OCI-LY7 (cell line): Measurements from ENCODE around the gene DGCR2.

Source experiments
- CTCF ChIP-seq: fragments of 200-600 bp; sonication (generic); conservative IDR thresholded peaks from 2 replicates; pipeline ENCODE4 v1.5.1; 2014; ENCODE audit warnings: mild to moderate bottlenecking, antibody characterized with exemption, low read length, moderate library complexity, mixed read lengths
- EZH2phosphoT487 ChIP-seq: fragments of 200-600 bp; sonication (generic); IDR thresholded peaks from 2 replicates; pipeline ENCODE4 v1.6.1; 2018; ENCODE audit warnings: low read depth, borderline replicate concordance, mild to moderate bottlenecking, mixed run types, antibody characterized with exemption, low read length, moderate library complexity, mixed read lengths

- TF ChIP-seq CTCF = peak; percentile 25; the same call in 1 of the 2 replicates
- no peak for TF ChIP-seq EZH2phosphoT487
Observed at GRCh38 chr22:19038728-19039447, 83.3 kb downstream of the DGCR2 start.
